ELF-1 (cell line): Measurements from ENCODE around the gene TMEM273.

Experiments
- DNase-seq: peaks from one replicate; pipeline ENCODE4 v3.0.0-alpha.2; 2016; ENCODE audit warnings: low read depth, low spot score

The TMEM273 gene

GRCh38 chr10:49140304-49141177 lies 47.6 kb downstream of the TMEM273 start:
- DNase-seq = no peak

GRCh38 chr10:49139846-49140195 lies 48.4 kb downstream of the TMEM273 start:
- DNase-seq = no peak

- no peak for DNase-seq
Measured at GRCh38 chr10:49139028-49139845, 49.0 kb downstream of the TMEM273 start.

GRCh38 chr10:49138361-49138891 lies 49.8 kb downstream of the TMEM273 start:
- DNase-seq = no peak

- no peak for DNase-seq
Measured at GRCh38 chr10:49136525-49136924, 51.7 kb downstream of the TMEM273 start.

- DNase-seq = no peak
Measured at GRCh38 chr10:49135575-49136313, 52.4 kb downstream of the TMEM273 start.

- DNase-seq = no peak
Measured at GRCh38 chr10:49134327-49134726, 53.9 kb downstream of the TMEM273 start.

GRCh38 chr10:49133706-49134248 lies 54.4 kb downstream of the TMEM273 start, which contains the start of gene FAM170B:
FAM170B (minus strand) TSS chr10:49134021; CDS start chr10:49133918, 103 bp downstream.
- no peak for DNase-seq

- no peak for DNase-seq
Measured at GRCh38 chr10:49132362-49132737, 55.8 kb downstream of the TMEM273 start.

GRCh38 chr10:49131507-49132361 lies 56.5 kb downstream of the TMEM273 start:
- DNase-seq = no peak

- DNase-seq = no peak
Measured at GRCh38 chr10:49129376-49129775, 58.8 kb downstream of the TMEM273 start.

GRCh38 chr10:49128854-49129253 lies 59.3 kb downstream of the TMEM273 start:
- DNase-seq = no peak

GRCh38 chr10:49123981-49124950 lies 63.9 kb downstream of the TMEM273 start:
- no peak for DNase-seq

- DNase-seq = no peak
Measured at GRCh38 chr10:49120911-49121310, 67.3 kb downstream of the TMEM273 start.

- DNase-seq = no peak
Measured at GRCh38 chr10:49119746-49120145, 68.4 kb downstream of the TMEM273 start.

GRCh38 chr10:49118430-49119074 lies 69.6 kb downstream of the TMEM273 start:
- DNase-seq = no peak

GRCh38 chr10:49117376-49118070 lies 70.7 kb downstream of the TMEM273 start:
- no peak for DNase-seq
